ENCODE data around the gene COPA.

- TF ChIP-seq, protein P1, sequence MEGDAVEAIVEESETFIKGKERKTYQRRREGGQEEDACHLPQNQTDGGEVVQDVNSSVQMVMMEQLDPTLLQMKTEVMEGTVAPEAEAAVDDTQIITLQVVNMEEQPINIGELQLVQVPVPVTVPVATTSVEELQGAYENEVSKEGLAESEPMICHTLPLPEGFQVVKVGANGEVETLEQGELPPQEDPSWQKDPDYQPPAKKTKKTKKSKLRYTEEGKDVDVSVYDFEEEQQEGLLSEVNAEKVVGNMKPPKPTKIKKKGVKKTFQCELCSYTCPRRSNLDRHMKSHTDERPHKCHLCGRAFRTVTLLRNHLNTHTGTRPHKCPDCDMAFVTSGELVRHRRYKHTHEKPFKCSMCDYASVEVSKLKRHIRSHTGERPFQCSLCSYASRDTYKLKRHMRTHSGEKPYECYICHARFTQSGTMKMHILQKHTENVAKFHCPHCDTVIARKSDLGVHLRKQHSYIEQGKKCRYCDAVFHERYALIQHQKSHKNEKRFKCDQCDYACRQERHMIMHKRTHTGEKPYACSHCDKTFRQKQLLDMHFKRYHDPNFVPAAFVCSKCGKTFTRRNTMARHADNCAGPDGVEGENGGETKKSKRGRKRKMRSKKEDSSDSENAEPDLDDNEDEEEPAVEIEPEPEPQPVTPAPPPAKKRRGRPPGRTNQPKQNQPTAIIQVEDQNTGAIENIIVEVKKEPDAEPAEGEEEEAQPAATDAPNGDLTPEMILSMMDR (IDR thresholded peaks at IDR 0.05) = no peak
- TF ChIP-seq POLR2AphosphoS5 (IDR thresholded peaks at IDR 0.05; ENCODE audit: low read depth, low read length) (no peak), TCF7L2 (IDR thresholded peaks at IDR 0.05; ENCODE audit: low read depth, low read length) (no peak), REST (IDR thresholded peaks at IDR 0.05; ENCODE audit: insufficient read depth in 1 of 2, low read depth in 2 of 2, low read length in 1 of 2) (no peak)
Measured at GRCh38 chr1:160244209-160244608, 98.8 kb downstream of the COPA start.

All from Panc1 (cell line).